Neural cell (in vitro differentiated cells): ENCODE data around the gene ZNF831. TPM values are rescaled to one million over a fixed set of nuclear protein-coding genes. Genes with fewer than 3 reads are reported as not detected.

Source experiments
- H2AFZ ChIP-seq: fragments of 200-600, 300-800 bp; sonication (generic), shearing (Covaris generic); 2 replicates; pipeline ENCODE4 v1.6.0; 2014; ENCODE audit warnings: low read depth, mild to moderate bottlenecking, antibody characterized with exemption, low read length, moderate library complexity
- H3F3A ChIP-seq: fragments of 200-600 bp; shearing (Covaris generic); 2 replicates; pipeline ENCODE4 v1.6.1; 2016; ENCODE audit warnings: mild to moderate bottlenecking, moderate library complexity, mixed read lengths, antibody characterized with exemption, low read length; ENCODE audit not compliant: insufficient read depth, poor library complexity, severe bottlenecking
- H3K27ac ChIP-seq: fragments of 200-600, 300-800 bp; sonication (generic), shearing (Covaris generic); 2 replicates; pipeline ENCODE4 v1.5.1; 2014; ENCODE audit warnings: mild to moderate bottlenecking, low read length, moderate library complexity
- H3K27me3 ChIP-seq: fragments of 300-800, 200-600 bp; sonication (generic), shearing (Covaris generic); 2 replicates; pipeline ENCODE4 v1.6.0; 2014; ENCODE audit warnings: mild to moderate bottlenecking, low read depth, low read length, moderate library complexity; ENCODE audit not compliant: insufficient read depth
- H3K36me3 ChIP-seq: fragments of 300-800, 200-600 bp; sonication (generic), shearing (Covaris generic); 2 replicates; pipeline ENCODE4 v1.5.1; 2014; ENCODE audit warnings: mild to moderate bottlenecking, antibody characterized with exemption, low read length, moderate library complexity; ENCODE audit not compliant: insufficient read depth
- H3K4me2 ChIP-seq: fragments of 300-800, 200-600 bp; sonication (generic), shearing (Covaris generic); 2 replicates; pipeline ENCODE4 v1.6.0; 2014; ENCODE audit warnings: mild to moderate bottlenecking, low read length
- H3K4me3 ChIP-seq: fragments of 300-800, 200-600 bp; sonication (generic), shearing (Covaris generic); 2 replicates; pipeline ENCODE4 v1.5.1; 2014; ENCODE audit warnings: mild to moderate bottlenecking, low read length, moderate library complexity
- H3K79me2 ChIP-seq: fragments of 200-600 bp; shearing (Covaris generic); replicated peaks from 2 replicates; pipeline ENCODE4 v1.6.0; 2014; ENCODE audit warnings: mild to moderate bottlenecking, low read length, moderate library complexity; ENCODE audit not compliant: insufficient read depth
- H3K9ac ChIP-seq: fragments of 300-800, 200-600 bp; sonication (generic), shearing (Covaris generic); 2 replicates; pipeline ENCODE4 v1.6.1; 2016; ENCODE audit warnings: mild to moderate bottlenecking, low read length, mixed read lengths
- H3K9me2 ChIP-seq: fragments of 200-600 bp; shearing (Covaris generic); 2 replicates; pipeline ENCODE4 v1.6.1; 2016; ENCODE audit warnings: mild to moderate bottlenecking, low read length, mixed read lengths; ENCODE audit not compliant: insufficient read depth
- H3K9me3 ChIP-seq: fragments of 200-600, 300-800 bp; sonication (generic), shearing (Covaris generic); 2 replicates; pipeline ENCODE4 v1.6.1; 2016; ENCODE audit warnings: mild to moderate bottlenecking, mixed run types, low read length, moderate library complexity, mixed read lengths
- H4K20me1 ChIP-seq: fragments of 200-600 bp; shearing (Covaris generic); 2 replicates; pipeline ENCODE4 v1.6.1; 2016; ENCODE audit warnings: mild to moderate bottlenecking, mixed run types; ENCODE audit not compliant: insufficient read depth
- CTCF ChIP-seq: fragments of 450-650 bp; IDR thresholded peaks from 2 replicates; pipeline ENCODE4 v1.5.1; 2014; ENCODE audit warnings: antibody characterized with exemption, mild to moderate bottlenecking, moderate library complexity; ENCODE audit not compliant: poor library complexity, severe bottlenecking
- MXI1 ChIP-seq: fragments of 450-650 bp; conservative IDR thresholded peaks from 2 replicates; pipeline ENCODE4 v1.6.1; 2014; ENCODE audit warnings: antibody characterized with exemption, mild to moderate bottlenecking; ENCODE audit not compliant: poor library complexity, severe bottlenecking
- POLR2AphosphoS5 ChIP-seq: IDR thresholded peaks from 2 replicates; pipeline ENCODE4 v1.6.1; 2012
- RAD21 ChIP-seq: fragments of 450-650 bp; conservative IDR thresholded peaks from 2 replicates; pipeline ENCODE4 v1.6.1; 2014; ENCODE audit warnings: antibody characterized with exemption, mild to moderate bottlenecking, moderate library complexity
- REST ChIP-seq: IDR thresholded peaks from 2 replicates; pipeline ENCODE4 v1.6.1; 2012; ENCODE audit warnings: borderline replicate concordance
- TAF1 ChIP-seq: IDR thresholded peaks from 2 replicates; pipeline ENCODE4 v1.6.1; 2012; ENCODE audit warnings: low read depth
- polyA plus RNA-seq: library from polyadenylated mRNA; depleted of rRNA; stranded (reverse); fragments of >200 nt; gene quantifications from 2 replicates; pipeline ENCODE4 v1.2.3, GENCODE V29; 2014

ZNF831 gene
- polyA plus RNA-seq, 1 donor from 2014 or later = not detected

GRCh38 chr20:59235226-59235625 lies 71.6 kb downstream of the ZNF831 start:
- Histone ChIP-seq H4K20me1 (no peaks in the 10 kb centered on the region), H3K27me3 (no peaks in the 10 kb centered on the region), H3K36me3 (no peaks in the 10 kb centered on the region), H3K9me3 (no peaks in the 10 kb centered on the region), H3F3A (no peaks in the 10 kb centered on the region), H2AFZ (no peak overlapping the region), H3K9me2 (no peaks in the 10 kb centered on the region), H3K79me2 (no peaks in the 10 kb centered on the region), H3K9ac (no peak overlapping the region), H3K4me2 (no peak overlapping the region), H3K4me3 (no peak overlapping the region), H3K27ac (no peak overlapping the region)
- TF ChIP-seq RAD21 = no peak
- no peak for TF ChIP-seq CTCF
- no peak for TF ChIP-seq MXI1
- no peak for TF ChIP-seq POLR2AphosphoS5
- no peak for TF ChIP-seq REST

GRCh38 chr20:59240006-59240405 lies 76.4 kb downstream of the ZNF831 start:
- H2AFZ ChIP-seq = no peak overlapping the region
- no peaks in the 10 kb centered on the region for H3K27me3 ChIP-seq
- no peaks in the 10 kb centered on the region for H3K79me2 ChIP-seq
- H3K9ac ChIP-seq = no peak overlapping the region
- no peaks in the 10 kb centered on the region for H4K20me1 ChIP-seq
- H3K9me2 ChIP-seq = no peaks in the 10 kb centered on the region
- H3K4me3 ChIP-seq = no peak overlapping the region
- no peaks in the 10 kb centered on the region for H3K36me3 ChIP-seq
- no peak overlapping the region for H3K27ac ChIP-seq
- TF ChIP-seq CTCF (no peak), REST (no peak), TAF1 (no peak), MXI1 (no peak), POLR2AphosphoS5 (no peak), RAD21 (no peak)
- no peak overlapping the region for H3K4me2 ChIP-seq
- H3F3A ChIP-seq = no peaks in the 10 kb centered on the region
- H3K9me3 ChIP-seq = no peaks in the 10 kb centered on the region
